GM19238 (cell line): ENCODE results near the gene FBXW7.

ENCODE experiments used
- DNase-seq: peaks from one replicate; pipeline ENCODE4 v3.0.0; 2011; ENCODE audit warnings: low spot score; ENCODE audit not compliant: insufficient read length

The FBXW7 gene

DNA sequence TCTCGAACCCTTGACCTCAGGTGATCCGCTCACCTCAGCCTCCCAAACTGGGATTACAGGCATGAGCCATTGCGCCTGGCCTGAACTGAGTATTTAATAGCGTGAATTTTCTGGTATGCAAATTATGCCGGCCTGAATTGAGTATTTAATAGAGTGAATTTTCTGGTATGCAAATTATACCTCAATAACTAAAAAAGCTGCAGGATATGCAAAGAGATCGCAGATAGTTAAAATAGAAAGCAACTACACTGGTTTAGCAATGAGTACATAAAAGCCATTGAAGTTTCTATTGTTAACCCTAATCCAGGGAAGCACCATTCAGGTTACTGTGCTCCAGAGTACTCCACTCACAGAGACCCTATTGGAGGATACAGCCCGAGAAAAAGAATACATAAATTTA is 22.8 kb downstream of the FBXW7 start:
- no peak for DNase-seq

GRCh38 chr4:152512483-152512882 is 23.4 kb downstream of the FBXW7 start:
- no peak for DNase-seq

DNA sequence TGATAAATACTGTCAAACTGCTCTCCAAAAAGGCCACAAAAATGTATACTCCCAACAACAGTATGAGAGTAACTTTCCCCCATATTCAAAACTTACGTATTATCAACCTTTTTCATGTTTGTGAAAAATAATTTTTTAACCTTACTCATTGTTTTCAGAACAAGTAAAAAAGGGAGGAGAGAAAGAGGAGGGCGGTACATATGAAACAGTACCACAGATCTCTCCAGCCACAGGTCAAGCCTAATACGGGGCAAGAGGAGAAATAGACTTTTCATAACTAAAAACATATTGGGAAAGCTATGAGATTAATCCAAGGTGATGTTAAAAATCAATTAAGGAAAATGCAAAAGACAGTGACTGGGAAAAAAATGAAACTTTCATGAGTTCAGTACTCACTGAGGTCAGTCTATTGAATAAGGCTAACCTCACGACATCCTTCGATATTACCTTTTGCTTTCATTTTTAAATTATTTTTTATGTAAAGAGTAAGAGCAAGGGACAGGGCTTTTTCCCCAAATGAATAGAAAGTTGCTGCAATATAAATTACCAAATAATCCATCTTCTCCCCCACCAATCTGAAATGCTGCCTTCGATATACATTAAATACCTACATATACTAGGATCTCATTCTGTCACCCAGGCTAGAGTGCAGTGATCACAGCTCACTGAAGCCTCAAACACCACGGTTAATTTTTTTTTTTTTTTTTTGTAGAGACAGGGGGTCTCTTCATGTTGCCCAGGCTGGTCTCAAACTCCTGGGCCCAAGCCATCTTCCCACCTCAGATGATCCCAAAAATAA is 25.3 kb downstream of the FBXW7 start:
- no peak for DNase-seq

DNA sequence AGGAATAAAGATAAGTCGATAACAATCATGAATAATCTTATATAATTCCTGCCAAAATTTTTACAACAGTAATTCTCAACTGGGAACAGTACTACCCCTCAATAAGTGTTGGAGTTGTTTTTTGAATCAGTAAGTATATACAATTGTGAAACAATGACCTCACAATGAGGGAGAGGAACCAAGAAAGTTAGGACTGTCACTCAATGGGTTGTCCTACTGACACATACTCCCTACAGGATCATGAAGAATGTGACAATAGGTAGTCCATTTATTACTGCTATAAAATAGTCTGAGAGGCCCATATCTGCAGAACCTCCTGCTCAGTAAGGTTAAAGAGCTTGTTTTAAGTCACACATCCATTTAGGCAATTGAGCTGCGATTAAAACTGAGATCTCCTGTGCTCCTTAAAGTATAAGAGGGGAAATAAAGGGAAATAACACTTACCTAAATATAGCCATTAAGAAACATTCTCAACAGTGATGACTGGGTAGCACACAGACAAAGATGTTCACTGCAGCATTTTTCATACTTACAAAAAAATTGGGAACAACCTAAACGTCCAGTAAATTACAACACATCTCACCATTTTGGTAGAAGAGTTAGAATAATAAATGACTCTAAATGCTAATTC is 26.2 kb downstream of the FBXW7 start:
- DNase-seq = no peak

GRCh38 chr4:152508818-152509217 is 27.1 kb downstream of the FBXW7 start:
- no peak for DNase-seq

- DNase-seq = no peak
Observed at GRCh38 chr4:152508386-152508785, 27.5 kb downstream of the FBXW7 start.

DNA sequence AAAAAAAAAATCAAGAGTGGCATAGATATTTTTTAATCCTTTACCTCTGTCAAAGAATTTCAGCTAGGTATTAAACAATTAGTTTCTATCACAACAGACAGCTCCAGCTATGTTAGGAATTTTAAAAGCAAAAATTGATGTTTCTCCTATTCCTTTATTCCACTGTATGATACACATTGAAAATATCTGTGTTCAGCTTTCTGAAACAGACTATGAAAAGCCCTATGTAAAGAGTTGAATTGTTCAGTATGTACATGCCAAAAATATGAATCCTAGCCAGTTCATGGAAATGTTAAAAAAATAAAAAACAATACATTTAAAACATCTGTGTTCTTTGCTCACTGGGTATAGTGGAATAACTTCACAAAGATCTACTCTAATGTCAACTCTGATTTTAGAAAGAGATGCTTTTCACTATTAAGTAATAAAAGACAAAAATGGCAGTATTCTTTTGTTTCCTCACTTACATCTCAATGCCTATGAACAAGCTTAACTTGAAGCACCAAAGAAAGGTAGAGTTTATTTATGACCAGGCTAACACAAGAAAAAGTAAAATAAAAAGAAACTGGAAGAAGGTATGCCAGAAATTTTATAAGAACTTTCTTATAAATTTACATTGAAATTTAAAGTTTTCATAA is 32.1 kb downstream of the FBXW7 start:
- no peak for DNase-seq

GRCh38 chr4:152501846-152502536 is 33.9 kb downstream of the FBXW7 start:
- DNase-seq = no peak

DNA sequence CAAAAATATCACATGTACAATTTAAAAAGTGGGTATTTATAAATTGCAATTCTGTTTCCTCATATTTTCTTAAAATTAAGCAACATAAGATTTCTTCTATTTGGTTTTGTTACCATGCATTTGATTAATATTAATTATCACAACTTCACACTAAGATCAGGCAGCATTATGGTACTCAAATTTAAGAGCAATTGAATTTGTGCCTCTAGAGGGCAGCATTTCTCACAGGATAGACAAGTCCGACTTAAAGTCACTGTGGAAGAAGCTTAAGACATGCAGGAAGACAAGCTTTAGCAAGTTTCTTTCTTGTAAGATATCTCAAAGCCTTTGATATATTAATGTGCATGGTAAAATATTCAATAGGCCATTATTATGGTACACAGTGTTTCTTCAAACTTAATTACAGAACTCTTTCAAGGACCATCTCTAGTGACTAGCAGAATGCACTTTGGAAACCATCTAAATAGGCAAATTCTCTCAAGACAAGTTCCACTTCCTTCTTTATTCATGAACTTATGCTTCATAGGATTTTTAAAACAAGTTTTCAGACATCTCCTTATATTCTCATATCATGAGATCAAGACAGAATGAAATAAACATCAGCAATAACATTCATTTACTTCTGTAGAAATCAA is 35.0 kb downstream of the FBXW7 start:
- DNase-seq = no peak

GRCh38 chr4:152500275-152500674 is 35.6 kb downstream of the FBXW7 start:
- no peak for DNase-seq

- DNase-seq = no peak
Observed at GRCh38 chr4:152499344-152499743, 36.5 kb downstream of the FBXW7 start.

DNA sequence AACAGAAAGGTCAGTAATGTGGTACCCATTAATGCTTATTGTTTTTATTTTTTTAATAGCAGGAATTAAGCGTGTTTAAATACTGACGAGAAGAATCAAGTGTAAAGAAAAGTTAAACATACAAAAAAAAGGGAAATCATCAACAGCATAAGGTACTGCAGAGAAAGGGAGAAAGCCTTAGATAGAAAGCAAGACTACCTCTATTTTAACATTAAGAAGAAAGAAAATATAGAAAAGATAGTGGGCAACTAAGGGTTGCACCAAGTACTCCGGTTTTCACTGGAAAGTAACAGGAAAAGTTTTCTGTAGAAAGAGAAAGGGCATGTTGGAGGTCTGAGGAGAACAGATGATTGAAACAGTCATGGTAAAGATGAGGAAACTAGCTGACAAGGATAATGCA is 41.9 kb downstream of the FBXW7 start:
- DNase-seq = no peak

GRCh38 chr4:152488246-152488645 is 47.6 kb downstream of the FBXW7 start:
- no peak for DNase-seq

GRCh38 chr4:152486429-152487389 is 49.2 kb downstream of the FBXW7 start:
- DNase-seq = no peak

DNA sequence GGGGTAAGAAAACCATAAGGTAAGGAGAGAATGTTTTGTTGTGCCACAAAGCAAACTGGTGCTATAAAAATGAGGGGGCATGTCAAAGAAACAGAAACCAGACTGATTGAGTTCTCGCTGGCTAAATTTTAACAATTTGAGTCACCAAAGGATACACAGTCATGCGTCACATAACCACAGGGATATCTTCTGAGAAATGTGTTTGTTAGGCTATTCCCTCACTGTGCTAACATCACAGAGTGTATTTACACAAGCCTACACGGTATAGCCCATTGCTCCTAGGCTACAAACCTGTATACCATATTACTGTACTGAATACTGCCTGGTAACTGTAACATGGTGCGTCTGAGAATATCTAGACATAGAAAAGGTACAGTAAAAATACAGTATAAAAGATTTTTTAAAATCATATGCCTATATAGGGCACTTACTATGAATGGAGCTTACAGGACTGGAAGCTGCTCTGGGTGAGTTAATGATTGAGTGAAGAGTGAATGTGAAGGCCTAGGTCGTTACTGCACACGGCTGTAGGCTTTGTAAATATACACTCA is 50.1 kb downstream of the FBXW7 start:
- DNase-seq = no peak

DNA sequence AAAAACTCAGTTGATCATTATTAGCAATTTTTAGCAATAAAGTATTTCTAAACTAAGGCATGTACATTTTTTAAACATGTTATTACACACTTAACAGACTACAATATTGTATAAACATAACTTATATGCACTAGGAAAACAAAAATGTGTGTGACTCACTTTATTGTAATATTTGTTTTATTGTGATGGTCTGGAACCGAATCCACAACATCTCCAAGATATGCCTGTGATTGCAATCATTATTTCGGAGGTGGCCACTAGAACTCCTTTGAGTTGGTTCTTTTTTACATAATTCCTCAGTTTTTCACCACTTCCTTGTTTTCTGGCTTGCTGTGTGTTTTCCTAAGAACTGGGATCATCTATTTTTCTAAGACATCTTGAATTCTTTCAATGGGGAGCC is 53.7 kb downstream of the FBXW7 start:
- DNase-seq = no peak

GRCh38 chr4:152480901-152481300 is 55.0 kb downstream of the FBXW7 start:
- DNase-seq = no peak

DNA sequence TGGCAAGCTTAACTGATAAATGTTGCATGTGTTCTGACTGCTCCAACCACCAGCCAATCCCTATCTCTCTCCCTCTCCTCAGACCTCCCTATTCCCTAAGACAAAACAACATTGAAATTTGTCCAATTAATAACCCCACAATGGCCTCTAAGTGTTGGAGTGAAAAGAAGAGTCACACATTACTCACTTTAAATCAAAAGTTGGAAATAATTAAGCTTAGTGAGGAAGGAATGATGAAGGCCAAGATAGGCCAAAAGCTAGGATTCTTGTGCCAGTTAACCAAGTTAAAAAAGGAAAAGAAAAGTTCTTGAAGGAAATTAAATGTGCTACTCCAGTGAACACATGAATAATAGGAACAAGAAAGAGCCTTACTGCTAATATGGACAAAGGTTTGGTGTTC is 55.6 kb downstream of the FBXW7 start:
- no peak for DNase-seq

GRCh38 chr4:152479428-152480026 is 56.4 kb downstream of the FBXW7 start:
- no peak for DNase-seq
